ENCODE data around the gene TM7SF2.

TM7SF2 gene

GRCh38 chr11:65127473-65128181 lies 16.0 kb downstream of the TM7SF2 start:
- no peak overlapping the region for H3K4me3 ChIP-seq (ENCODE audit: low read depth, low read length)

- no peak overlapping the region for H3K4me3 ChIP-seq (ENCODE audit: low read depth, low read length)
Measured at GRCh38 chr11:65128182-65129145, 16.8 kb downstream of the TM7SF2 start.

- H3K4me3 ChIP-seq (ENCODE audit: low read depth, low read length), result no peak overlapping the region
Measured at GRCh38 chr11:65129649-65130441, 18.2 kb downstream of the TM7SF2 start.

- no peak overlapping the region for H3K4me3 ChIP-seq (ENCODE audit: low read depth, low read length)
Measured at GRCh38 chr11:65130631-65131416, 19.2 kb downstream of the TM7SF2 start.

- no peak overlapping the region for H3K4me3 ChIP-seq (ENCODE audit: low read depth, low read length)
Measured at GRCh38 chr11:65131417-65131776, 19.7 kb downstream of the TM7SF2 start.

- H3K4me3 ChIP-seq (ENCODE audit: low read depth, low read length), result no peak overlapping the region
Measured at GRCh38 chr11:65131895-65132237, 20.2 kb downstream of the TM7SF2 start.

- H3K4me3 ChIP-seq (ENCODE audit: low read depth, low read length), result no peak overlapping the region
Measured at GRCh38 chr11:65132238-65132987, 20.7 kb downstream of the TM7SF2 start.

GRCh38 chr11:65132988-65133700 lies 21.5 kb downstream of the TM7SF2 start:
- H3K4me3 ChIP-seq (ENCODE audit: low read depth, low read length), result peak overlapping the region; percentile 94

GRCh38 chr11:65133724-65134123 lies 22.1 kb downstream of the TM7SF2 start:
- H3K4me3 ChIP-seq (ENCODE audit: low read depth, low read length), result peak overlapping the region; percentile 94

- H3K4me3 ChIP-seq (ENCODE audit: low read depth, low read length), result peak within 1 kb of the TSS; percentile 94
Measured at GRCh38 chr11:65134240-65134951, 22.7 kb downstream of the TM7SF2 start, which contains the start of gene SYVN1. TSS of gene SYVN1 (minus strand) at chr11:65134519. CDS start at chr11:65133601, 918 bp downstream.

GRCh38 chr11:65134952-65135632 lies 23.4 kb downstream of the TM7SF2 start:
- H3K4me3 ChIP-seq (ENCODE audit: low read depth, low read length), result peak overlapping the region; percentile 94

- H3K4me3 ChIP-seq (ENCODE audit: low read depth, low read length), result peak overlapping the region; percentile 94
Measured at GRCh38 chr11:65135633-65136145, 24.0 kb downstream of the TM7SF2 start.

- H3K4me3 ChIP-seq (ENCODE audit: low read depth, low read length), result no peak overlapping the region
Measured at GRCh38 chr11:65136515-65137096, 24.9 kb downstream of the TM7SF2 start.

- H3K4me3 ChIP-seq (ENCODE audit: low read depth, low read length), result no peak overlapping the region
Measured at GRCh38 chr11:65141896-65142494, 30.3 kb downstream of the TM7SF2 start.

- no peak overlapping the region for H3K4me3 ChIP-seq (ENCODE audit: low read depth, low read length)
Measured at GRCh38 chr11:65147352-65148075, 35.8 kb downstream of the TM7SF2 start.

GRCh38 chr11:65148657-65149056 lies 37.0 kb downstream of the TM7SF2 start:
- H3K4me3 ChIP-seq (ENCODE audit: low read depth, low read length), result no peak overlapping the region

Measured in iPS-11a (cell line).